ENCODE measurements around the gene GPAT2.
"Not testable (repeated sequence)": the region's sequence is repeated elsewhere in the genome, so short reads cannot be mapped to it uniquely, and the experiment has no call there.

Gene GPAT2

GRCh38 chr2:96034792-96035191 is at the start of gene GPAT2:
Gene GPAT2 (minus strand): TSS chr2:96034916. CDS start chr2:96032359, 2,557 bp downstream.
- H2AFZ ChIP-seq (ENCODE audit: low read depth, low read length); H3K4me1 ChIP-seq (ENCODE audit: insufficient read depth, low read length); H3K4me3 ChIP-seq (ENCODE audit: low read length); H3K27me3 ChIP-seq (ENCODE audit: insufficient read depth, low read length); H3K36me3 ChIP-seq (ENCODE audit: insufficient read depth, low read length); H3K9me3 ChIP-seq (ENCODE audit: low read length): not testable (repeated sequence)

- no peak overlapping the region for H2AFZ ChIP-seq (ENCODE audit: low read depth, low read length)
These were observed 49.5 kb upstream of the GPAT2 start for GRCh38 chr2:96083989-96084857.

GRCh38 chr2:96083064-96083939 is 48.6 kb upstream of the GPAT2 start:
- Histone ChIP-seq H3K36me3 (ENCODE audit: insufficient read depth, low read length) (no peaks in the 10 kb centered on the region), H3K4me1 (ENCODE audit: insufficient read depth, low read length) (no peaks in the 10 kb centered on the region), H2AFZ (ENCODE audit: low read depth, low read length) (no peak overlapping the region), H3K27me3 (ENCODE audit: insufficient read depth, low read length) (peaks cover 4% of the 10 kb centered on the region), H3K4me3 (ENCODE audit: low read length) (no peak overlapping the region), H3K9me3 (ENCODE audit: low read length) (no peaks in the 10 kb centered on the region)

More at GRCh38 chr2:96083989-96084857, 49.5 kb upstream of the GPAT2 start:
- peaks cover 4% of the 10 kb centered on the region for H3K27me3 ChIP-seq (ENCODE audit: insufficient read depth, low read length)
- H3K4me3 ChIP-seq (ENCODE audit: low read length) = no peak overlapping the region
- H3K4me1 ChIP-seq (ENCODE audit: insufficient read depth, low read length) = no peaks in the 10 kb centered on the region
- no peaks in the 10 kb centered on the region for H3K9me3 ChIP-seq (ENCODE audit: low read length)
- no peaks in the 10 kb centered on the region for H3K36me3 ChIP-seq (ENCODE audit: insufficient read depth, low read length)

- Histone ChIP-seq H3K4me3 (ENCODE audit: low read length) (no peak overlapping the region), H3K9me3 (ENCODE audit: low read length) (no peaks in the 10 kb centered on the region), H2AFZ (ENCODE audit: low read depth, low read length) (no peak overlapping the region), H3K36me3 (ENCODE audit: insufficient read depth, low read length) (no peaks in the 10 kb centered on the region), H3K27me3 (ENCODE audit: insufficient read depth, low read length) (peaks cover 4% of the 10 kb centered on the region), H3K4me1 (ENCODE audit: insufficient read depth, low read length) (no peaks in the 10 kb centered on the region)
These were observed 47.7 kb upstream of the GPAT2 start for GRCh38 chr2:96082211-96083063.

GRCh38 chr2:96081042-96081441 is 46.3 kb upstream of the GPAT2 start:
- H3K4me1 ChIP-seq (ENCODE audit: insufficient read depth, low read length) = no peaks in the 10 kb centered on the region
- no peak overlapping the region for H3K4me3 ChIP-seq (ENCODE audit: low read length)
- H3K27me3 ChIP-seq (ENCODE audit: insufficient read depth, low read length) = peaks cover 4% of the 10 kb centered on the region
- H2AFZ ChIP-seq (ENCODE audit: low read depth, low read length) = no peak overlapping the region
- no peaks in the 10 kb centered on the region for H3K9me3 ChIP-seq (ENCODE audit: low read length)
- H3K36me3 ChIP-seq (ENCODE audit: insufficient read depth, low read length) = no peaks in the 10 kb centered on the region

- Histone ChIP-seq H3K4me3 (ENCODE audit: low read length) (no peak overlapping the region), H2AFZ (ENCODE audit: low read depth, low read length) (no peak overlapping the region), H3K4me1 (ENCODE audit: insufficient read depth, low read length) (no peaks in the 10 kb centered on the region), H3K9me3 (ENCODE audit: low read length) (no peaks in the 10 kb centered on the region), H3K36me3 (ENCODE audit: insufficient read depth, low read length) (no peaks in the 10 kb centered on the region), H3K27me3 (ENCODE audit: insufficient read depth, low read length) (no peaks in the 10 kb centered on the region)
These were observed 40.6 kb upstream of the GPAT2 start for GRCh38 chr2:96075199-96075771.

- Histone ChIP-seq H2AFZ (ENCODE audit: low read depth, low read length) (no peak overlapping the region), H3K36me3 (ENCODE audit: insufficient read depth, low read length) (no peaks in the 10 kb centered on the region), H3K27me3 (ENCODE audit: insufficient read depth, low read length) (no peaks in the 10 kb centered on the region), H3K9me3 (ENCODE audit: low read length) (no peaks in the 10 kb centered on the region), H3K4me3 (ENCODE audit: low read length) (no peak overlapping the region), H3K4me1 (ENCODE audit: insufficient read depth, low read length) (no peaks in the 10 kb centered on the region)
These were observed 39.4 kb upstream of the GPAT2 start for GRCh38 chr2:96074156-96074555.

GRCh38 chr2:96073170-96073775 is 38.6 kb upstream of the GPAT2 start:
- no peaks in the 10 kb centered on the region for H3K36me3 ChIP-seq (ENCODE audit: insufficient read depth, low read length)
- H3K9me3 ChIP-seq (ENCODE audit: low read length) = no peaks in the 10 kb centered on the region
- H2AFZ ChIP-seq (ENCODE audit: low read depth, low read length) = no peak overlapping the region
- H3K4me3 ChIP-seq (ENCODE audit: low read length) = no peak overlapping the region
- H3K4me1 ChIP-seq (ENCODE audit: insufficient read depth, low read length) = no peaks in the 10 kb centered on the region
- H3K27me3 ChIP-seq (ENCODE audit: insufficient read depth, low read length) = no peaks in the 10 kb centered on the region

GRCh38 chr2:96072746-96073145 is 38.0 kb upstream of the GPAT2 start:
- Histone ChIP-seq H3K9me3 (ENCODE audit: low read length) (no peaks in the 10 kb centered on the region), H3K27me3 (ENCODE audit: insufficient read depth, low read length) (no peaks in the 10 kb centered on the region), H2AFZ (ENCODE audit: low read depth, low read length) (no peak overlapping the region), H3K4me3 (ENCODE audit: low read length) (no peak overlapping the region), H3K4me1 (ENCODE audit: insufficient read depth, low read length) (no peaks in the 10 kb centered on the region), H3K36me3 (ENCODE audit: insufficient read depth, low read length) (no peaks in the 10 kb centered on the region)

- H3K36me3 ChIP-seq (ENCODE audit: insufficient read depth, low read length); H3K4me1 ChIP-seq (ENCODE audit: insufficient read depth, low read length); H2AFZ ChIP-seq (ENCODE audit: low read depth, low read length); H3K4me3 ChIP-seq (ENCODE audit: low read length); H3K27me3 ChIP-seq (ENCODE audit: insufficient read depth, low read length); H3K9me3 ChIP-seq (ENCODE audit: low read length): not testable (repeated sequence)
These were observed 37.3 kb upstream of the GPAT2 start for GRCh38 chr2:96071977-96072491.

- H3K9me3 ChIP-seq (ENCODE audit: low read length); H2AFZ ChIP-seq (ENCODE audit: low read depth, low read length); H3K27me3 ChIP-seq (ENCODE audit: insufficient read depth, low read length); H3K36me3 ChIP-seq (ENCODE audit: insufficient read depth, low read length); H3K4me3 ChIP-seq (ENCODE audit: low read length); H3K4me1 ChIP-seq (ENCODE audit: insufficient read depth, low read length): not testable (repeated sequence)
These were observed 36.6 kb upstream of the GPAT2 start for GRCh38 chr2:96071087-96071976.
